ENCODE measurements around the gene MAGEA11.
"Not testable (repeated sequence)": the region's sequence is repeated elsewhere in the genome, so short reads cannot be mapped to it uniquely, and the experiment has no call there.

MAGEA11 gene

GRCh38 chrX:149720021-149720689 lies 8.3 kb downstream of the MAGEA11 start:
- DNase-seq: no peak

- DNase-seq: not testable (repeated sequence)
These were observed 9.4 kb downstream of the MAGEA11 start for GRCh38 chrX:149721241-149721640.

- no peak for DNase-seq
These were observed 9.9 kb downstream of the MAGEA11 start for GRCh38 chrX:149721778-149722177.

- DNase-seq: not testable (repeated sequence)
These were observed 11.8 kb downstream of the MAGEA11 start for GRCh38 chrX:149723583-149724118.

DNA sequence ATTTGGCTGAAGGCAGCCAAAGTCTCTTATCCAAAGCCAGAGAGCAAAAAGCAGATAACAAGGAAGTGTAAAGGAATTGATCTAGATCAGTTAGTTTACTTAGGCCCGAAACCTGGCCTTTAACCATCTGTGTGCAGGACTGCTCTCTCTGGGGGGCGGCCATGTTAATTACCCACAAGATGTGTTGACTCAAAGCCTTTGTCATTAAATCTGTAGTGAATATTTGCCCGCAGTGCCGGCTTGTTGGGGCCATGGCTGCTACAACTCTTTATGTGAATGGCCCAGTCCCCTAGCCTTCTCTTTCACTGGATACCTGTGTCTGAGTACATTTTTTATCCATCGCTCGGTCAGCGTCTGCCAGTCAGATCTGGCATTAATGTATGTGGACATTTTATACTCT lies 15.4 kb downstream of the MAGEA11 start:
- DNase-seq: not testable (repeated sequence)

- DNase-seq: not testable (repeated sequence)
These were observed 30.4 kb downstream of the MAGEA11 start for GRCh38 chrX:149742269-149742668.

GRCh38 chrX:149746390-149747007 lies 34.6 kb downstream of the MAGEA11 start:
- not testable (repeated sequence) for DNase-seq

DNA sequence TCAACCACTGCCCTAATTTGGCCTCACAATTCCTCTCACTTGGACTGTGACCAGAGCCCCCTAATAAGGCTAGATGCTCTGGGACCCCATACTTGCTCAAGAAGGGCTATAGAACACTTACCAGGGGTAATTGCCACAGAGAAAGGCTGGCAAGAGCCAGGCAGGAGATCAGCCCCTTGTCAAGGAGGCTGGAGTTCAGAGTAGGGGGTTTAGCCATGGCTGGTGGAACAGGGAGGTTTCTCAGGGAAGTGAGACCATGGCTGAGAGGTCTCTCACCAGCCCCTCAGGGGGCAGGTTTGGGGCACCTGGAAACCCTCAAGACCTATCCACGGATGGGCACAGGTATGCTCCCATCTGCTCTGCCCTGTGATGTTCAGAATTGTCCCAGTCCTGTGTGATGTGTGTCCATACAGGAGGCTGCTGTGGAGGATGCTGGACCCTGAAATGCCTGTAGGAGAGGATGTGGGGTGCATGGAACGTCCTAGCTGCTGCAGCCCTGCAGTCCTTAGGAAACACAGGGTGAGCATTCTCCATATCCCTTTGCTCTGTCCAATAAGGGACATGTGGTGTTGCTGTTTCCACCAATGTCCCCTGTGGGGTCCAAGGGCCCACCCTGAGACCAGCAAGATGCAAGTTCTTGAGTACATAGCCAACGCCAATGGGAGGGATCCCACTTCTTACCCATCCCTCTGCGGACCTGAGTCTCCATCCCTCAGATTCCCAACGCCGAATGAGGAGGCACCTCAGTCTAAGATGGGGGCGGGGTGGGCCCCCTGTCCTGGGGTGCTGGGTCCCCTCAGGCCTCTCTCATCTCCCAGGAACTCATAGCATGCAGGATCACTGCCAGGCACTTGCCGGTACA lies 45.6 kb downstream of the MAGEA11 start:
- DNase-seq: no peak

GRCh38 chrX:149758068-149758714 lies 46.3 kb downstream of the MAGEA11 start:
- DNase-seq: no peak

DNA sequence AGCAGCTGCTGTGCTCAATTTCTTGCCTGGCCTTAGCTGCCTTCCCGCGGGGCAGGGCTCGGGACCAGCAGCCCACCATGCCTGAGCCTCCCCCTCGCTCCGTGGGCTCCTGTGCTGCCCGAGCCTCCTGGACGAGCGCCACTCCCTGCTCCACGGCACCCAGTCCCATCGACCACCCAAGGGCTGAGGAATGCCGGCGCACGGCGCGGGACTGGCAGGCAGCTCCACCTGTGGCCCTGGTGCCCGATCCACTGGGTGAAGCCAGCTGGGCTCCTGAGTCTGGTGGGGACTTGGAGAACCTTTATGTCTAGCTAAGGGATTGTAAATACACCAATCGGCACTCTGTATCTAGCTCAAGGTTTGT lies 46.8 kb downstream of the MAGEA11 start:
- DNase-seq: not testable (repeated sequence)

- no peak for DNase-seq
These were observed 48.0 kb downstream of the MAGEA11 start for GRCh38 chrX:149759824-149760223.

- DNase-seq: no peak
These were observed 49.1 kb downstream of the MAGEA11 start for GRCh38 chrX:149760965-149761364.

DNA sequence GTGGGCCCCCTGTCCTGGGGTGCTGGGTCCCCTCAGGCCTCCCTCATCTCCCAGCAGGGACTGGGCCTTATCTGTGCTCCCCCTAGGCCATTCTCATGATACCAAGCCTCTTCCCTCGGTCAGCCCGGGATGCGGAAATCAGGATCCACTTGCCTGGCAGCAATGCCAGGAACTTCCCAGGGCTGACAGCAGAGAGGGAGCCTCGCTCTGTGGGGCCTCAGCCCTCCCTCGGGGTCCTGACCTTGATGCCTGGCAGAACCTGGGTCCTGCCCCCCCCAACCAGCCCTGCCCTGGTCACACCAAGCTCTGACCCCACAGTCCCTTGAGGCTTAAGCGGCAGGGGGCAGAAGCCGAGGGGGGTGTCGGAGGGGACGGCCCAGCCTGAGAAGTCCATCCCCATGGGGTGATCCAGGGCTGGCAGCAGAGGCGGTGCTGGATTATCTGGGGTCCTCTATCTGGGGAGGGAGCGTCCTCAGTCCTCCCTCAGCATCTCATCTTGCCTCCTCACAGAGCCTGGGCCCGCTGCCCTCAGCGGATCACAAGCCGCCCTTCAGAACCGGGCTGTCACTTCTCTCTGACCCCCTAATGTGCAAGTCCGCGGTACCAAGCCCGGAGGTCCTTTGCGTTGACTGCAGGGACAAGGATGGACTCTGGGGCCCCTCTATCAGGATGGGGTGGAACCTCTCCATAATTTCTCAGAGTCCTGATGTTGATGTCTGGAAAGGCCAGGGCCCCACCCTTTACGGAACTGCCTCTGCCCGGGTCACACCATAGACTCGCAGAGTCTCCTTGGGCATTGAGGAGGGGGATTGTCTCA lies 50.2 kb downstream of the MAGEA11 start:
- not testable (repeated sequence) for DNase-seq

GRCh38 chrX:149762696-149763614 lies 51.1 kb downstream of the MAGEA11 start:
- no peak for DNase-seq

Data from stimulated activated CD4-positive, alpha-beta T cell treated with anti-CD3 and anti-CD28 coated beads, Interleukin-15, amount 100 ng/mL, for 24 hours (primary cell).